A549 (cell line): Measurements from ENCODE around the gene CRISPLD2. TPM values are rescaled to one million over a fixed set of nuclear protein-coding genes. Genes with fewer than 3 reads are reported as not detected.

ENCODE experiments used
- ATAC-seq, 2 experiments: fragments of 200-7000 bp in 1 of 2; fragments of >200 bp in 1 of 2; cut with Nextera tagmentation in 1 of 2; cut with Tn5 transposase in 1 of 2; 3 replicates each; pipeline versions ENCODE4 v1.8.0 to v1.9.1; 2018 to 2020; ENCODE audit warnings: mild to moderate bottlenecking in 1 of 2, moderate library complexity in 1 of 2
- CTCF ChIA-PET: fragments of 300-600 bp; sonication (Branson Sonifier 250); formaldehyde crosslinking; extraction: SDS; loops from one replicate; lab custom pipeline; 2021; ENCODE audit warnings: antibody characterized with exemption, inconsistent platforms; lab: Yijun Ruan, JAX
- POLR2A ChIA-PET: fragments of 350-600 bp; formaldehyde crosslinking; extraction: SDS; loops from one replicate; lab custom pipeline; 2021; ENCODE audit warnings: antibody characterized with exemption, inconsistent platforms; lab: Yijun Ruan, JAX
- DNase-seq, 2 experiments: peaks; one replicate each; pipeline versions ENCODE4 v3.0.0 to v3.0.0-alpha.2; 2011 to 2016; ENCODE audit warnings: low read depth in 1 of 2, low spot score in 1 of 2
- FAIRE-seq: peaks from 2 replicates; lab custom pipeline; 2011; peaks lifted over from hg19 to GRCh38; lab: Jason Lieb, UNC
- H3K27ac ChIP-seq, 2 experiments: fragments of >200 bp; sonication (Bioruptor Twin); formaldehyde crosslinking; 3 replicates each; pipeline ENCODE4 v1.5.1; 2016 to 2017
- H3K4me1 ChIP-seq: fragments of >200 bp; sonication (Bioruptor Twin); formaldehyde crosslinking; 3 replicates; pipeline ENCODE4 v1.6.1; 2016
- H3K4me2 ChIP-seq: fragments of >200 bp; sonication (Bioruptor Twin); formaldehyde crosslinking; 3 replicates; pipeline ENCODE4 v1.6.1; 2016
- H3K4me3 ChIP-seq: fragments of >200 bp; sonication (Bioruptor Twin); formaldehyde crosslinking; 3 replicates; pipeline ENCODE4 v1.5.1; 2016
- H3K9me3 ChIP-seq: fragments of >200 bp; sonication (Bioruptor Twin); formaldehyde crosslinking; 3 replicates; pipeline ENCODE4 v1.6.1; 2016
- CHD2 ChIP-seq: fragments of 150-350 bp; IDR thresholded peaks from 2 replicates; pipeline ENCODE4 v1.6.1; 2014; ENCODE audit warnings: low read length; ENCODE audit not compliant: partially characterized antibody
- EP300 ChIP-seq, 2 experiments: fragments of >200 bp; sonication (Bioruptor Twin); formaldehyde crosslinking; IDR thresholded peaks; 2 replicates in 1 of 2; 3 replicates in 1 of 2; pipeline ENCODE4 v1.6.1; 2016 to 2017
- ESRRA ChIP-seq: fragments of 150-350 bp; IDR thresholded peaks from 2 replicates; pipeline ENCODE4 v1.6.1; 2014; ENCODE audit warnings: mild to moderate bottlenecking, low read length, borderline replicate concordance
- FOXS1 ChIP-seq: fragments of 250-450 bp; sonication (Bioruptor Pico); IDR thresholded peaks from 2 replicates; pipeline ENCODE4 v1.5.0; 2020; ENCODE audit warnings: mild to moderate bottlenecking, moderate library complexity
- HEYL ChIP-seq: fragments of 250-450 bp; sonication (Bioruptor Pico); IDR thresholded peaks from 2 replicates; pipeline ENCODE4 v1.8.0; 2021; ENCODE audit warnings: mild to moderate bottlenecking, moderate library complexity
- HOXB5 ChIP-seq: fragments of 250-450 bp; sonication (Bioruptor Pico); IDR thresholded peaks from 2 replicates; pipeline ENCODE4 v1.5.0; 2020; ENCODE audit warnings: mild to moderate bottlenecking, moderate library complexity
- JUN ChIP-seq, 2 experiments: fragments of >200 bp; sonication (Bioruptor Twin); formaldehyde crosslinking; IDR thresholded peaks; 2 replicates in 1 of 2; 3 replicates in 1 of 2; pipeline ENCODE4 v1.6.1; 2016 to 2017
- JUNB ChIP-seq: fragments of >200 bp; sonication (Bioruptor Twin); formaldehyde crosslinking; IDR thresholded peaks from 2 replicates; pipeline ENCODE4 v1.6.1; 2016
- MAFK ChIP-seq: fragments of 450-650 bp; IDR thresholded peaks from 2 replicates; pipeline ENCODE4 v1.6.1; 2014; ENCODE audit not compliant: partially characterized antibody
- NR3C1 ChIP-seq: fragments of >200 bp; sonication (Bioruptor Twin); formaldehyde crosslinking; IDR thresholded peaks from 3 replicates; pipeline ENCODE4 v1.6.1; 2017
- POLR2A ChIP-seq: IDR thresholded peaks from 2 replicates; pipeline ENCODE4 v1.6.1; 2012; ENCODE audit warnings: mild to moderate bottlenecking, low read length
- RFX5 ChIP-seq: fragments of 450-650 bp; IDR thresholded peaks from 2 replicates; pipeline ENCODE4 v1.7.1; 2014; ENCODE audit warnings: antibody characterized with exemption, mild to moderate bottlenecking, moderate library complexity
- RNF2 ChIP-seq: fragments of 200-600 bp; sonication (generic); IDR thresholded peaks from 2 replicates; pipeline ENCODE4 v1.6.1; 2016; ENCODE audit warnings: low read depth, mild to moderate bottlenecking, antibody characterized with exemption, moderate library complexity, borderline replicate concordance
- TFCP2L1 ChIP-seq: fragments of 250-450 bp; sonication (Bioruptor Pico); IDR thresholded peaks from 2 replicates; pipeline ENCODE4 v1.5.0; 2021; ENCODE audit warnings: mild to moderate bottlenecking
- ZC3H11A ChIP-seq: fragments of 450-650 bp; IDR thresholded peaks from 2 replicates; pipeline ENCODE4 v1.6.1; 2014; ENCODE audit warnings: antibody characterized with exemption, mild to moderate bottlenecking
- ZFP36 ChIP-seq: fragments of 450-650 bp; IDR thresholded peaks from 2 replicates; pipeline ENCODE4 v1.6.1; 2014; ENCODE audit warnings: borderline replicate concordance; ENCODE audit not compliant: partially characterized antibody
- WGBS: methylation state at CpG from one replicate; pipeline ENCODE4 v1.1.6; 2017; ENCODE audit errors: missing lambda C conversion rate; 5-methylcytosine and 5-hydroxymethylcytosine counted together
- polyA plus RNA-seq, 4 experiments: library from polyadenylated mRNA; depleted of rRNA in 3 of 4; stranded (reverse); fragments of >200 nt; fragmentation: RNase III in 1 of 4; extraction: RNeasy Plus Mini Kit Qiagen cat#74134 plus additional on column Dnase treatment in 1 of 4; gene quantifications; 2 replicates in 3 of 4; 3 replicates in 1 of 4; pipeline ENCODE4 v1.2.3, GENCODE V29; 2011 to 2017
- TF ChIP-seq, protein P1 (sequence below): IDR thresholded peaks from 2 replicates; pipeline ENCODE4 v1.6.1; 2012; ENCODE audit warnings: low read depth, borderline replicate concordance
- TF ChIP-seq, protein P2 (sequence below): fragments of 150-350 bp; IDR thresholded peaks from 2 replicates; pipeline ENCODE4 v1.6.1; 2014; ENCODE audit warnings: low read depth, mild to moderate bottlenecking, low read length
- TF ChIP-seq, protein P3 (sequence below): fragments of >200 bp; sonication (Bioruptor Twin); formaldehyde crosslinking; IDR thresholded peaks from 3 replicates; pipeline ENCODE4 v1.6.1; 2016
- TF ChIP-seq, protein P4 (sequence below): fragments of 200-600 bp; sonication (generic); IDR thresholded peaks from 2 replicates; pipeline ENCODE4 v1.6.1; 2016; ENCODE audit warnings: antibody characterized with exemption, mild to moderate bottlenecking, moderate library complexity

CRISPLD2 gene
- polyA plus RNA-seq, 2 of the 4 experiments (the other 2 are of a cell fraction) = 0.85 to 1.6 TPM

DNA sequence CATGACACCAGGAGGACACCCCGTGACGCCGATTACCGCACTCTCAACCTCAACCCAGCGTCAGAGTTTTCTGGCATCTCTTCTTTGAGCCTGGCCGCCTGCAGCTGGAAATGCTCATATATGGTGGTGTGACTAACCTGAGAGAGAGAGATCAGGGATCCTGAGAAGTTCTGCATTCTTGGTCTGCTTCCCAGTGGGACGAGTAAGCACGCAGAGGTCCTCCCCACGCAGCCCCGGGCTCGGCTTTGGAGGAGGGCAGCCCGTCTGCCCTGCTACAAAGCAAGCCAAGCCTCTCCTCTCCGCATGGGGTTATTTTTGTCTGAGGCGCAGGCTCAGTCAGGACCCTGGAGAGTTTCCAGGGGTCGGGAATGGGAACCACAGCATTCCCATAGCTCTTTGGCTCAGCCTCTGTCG, 16.5 kb downstream of the CRISPLD2 start:
- FAIRE-seq (no peak), ATAC-seq (peak; percentile 9 to 28; a peak in 4 of 6 replicates)

DNA sequence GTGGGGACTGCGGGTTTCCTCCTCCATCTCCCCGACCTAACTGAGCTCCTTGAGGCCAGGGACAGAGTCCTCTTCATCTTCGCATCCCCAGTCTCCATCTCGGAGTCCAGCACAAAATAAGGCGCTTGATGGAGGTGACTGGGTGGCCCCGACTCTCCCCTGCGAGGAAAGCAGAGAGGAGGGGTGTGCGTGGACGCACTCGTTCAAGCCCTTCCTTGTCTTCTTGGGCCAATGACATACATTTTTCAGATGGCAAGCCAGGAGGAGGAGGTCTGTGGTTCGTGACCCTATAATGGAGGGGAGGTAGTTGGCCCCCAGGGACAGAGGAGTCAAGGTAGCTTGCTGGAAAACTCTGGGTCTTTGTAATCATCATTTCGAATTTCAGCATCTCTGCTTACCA, 17.2 kb downstream of the CRISPLD2 start:
- Histone ChIP-seq H3K27ac (peak overlapping the region in 1 of 2 experiments; percentile 44; a peak in 3 of 6 replicates), H3K9me3 (no peaks in the 10 kb centered on the region), H3K4me2 (no peak overlapping the region), H3K4me3 (no peak overlapping the region), H3K4me1 (peaks cover 43% of the 10 kb centered on the region)
- CTCF ChIA-PET = interaction anchor here (0.9 to 1.1 kb wide), 3 partner anchors 42 to 55 kb away, joined by 3 to 4 read pairs (median 3); no protein-coding TSS in a partner anchor
- FAIRE-seq (no peak), DNase-seq (no peak), ATAC-seq (no peak)
- POLR2A ChIA-PET = interaction anchor here (1.3 kb wide), 1 partner anchor 17 kb away, joined by 4 read pairs; the partner anchor contains the start of gene CRISPLD2
- WGBS = 84% methylated on average over 12 of the region's 12 CpGs
- TF ChIP-seq, protein P1, sequence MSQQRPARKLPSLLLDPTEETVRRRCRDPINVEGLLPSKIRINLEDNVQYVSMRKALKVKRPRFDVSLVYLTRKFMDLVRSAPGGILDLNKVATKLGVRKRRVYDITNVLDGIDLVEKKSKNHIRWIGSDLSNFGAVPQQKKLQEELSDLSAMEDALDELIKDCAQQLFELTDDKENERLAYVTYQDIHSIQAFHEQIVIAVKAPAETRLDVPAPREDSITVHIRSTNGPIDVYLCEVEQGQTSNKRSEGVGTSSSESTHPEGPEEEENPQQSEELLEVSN = no peak
- TF ChIP-seq, protein P2, sequence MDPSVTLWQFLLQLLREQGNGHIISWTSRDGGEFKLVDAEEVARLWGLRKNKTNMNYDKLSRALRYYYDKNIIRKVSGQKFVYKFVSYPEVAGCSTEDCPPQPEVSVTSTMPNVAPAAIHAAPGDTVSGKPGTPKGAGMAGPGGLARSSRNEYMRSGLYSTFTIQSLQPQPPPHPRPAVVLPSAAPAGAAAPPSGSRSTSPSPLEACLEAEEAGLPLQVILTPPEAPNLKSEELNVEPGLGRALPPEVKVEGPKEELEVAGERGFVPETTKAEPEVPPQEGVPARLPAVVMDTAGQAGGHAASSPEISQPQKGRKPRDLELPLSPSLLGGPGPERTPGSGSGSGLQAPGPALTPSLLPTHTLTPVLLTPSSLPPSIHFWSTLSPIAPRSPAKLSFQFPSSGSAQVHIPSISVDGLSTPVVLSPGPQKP = no peak
- no peak for TF ChIP-seq JUN (IDR thresholded peaks at IDR 0.05)
- no peak for TF ChIP-seq ESRRA
- no peak for TF ChIP-seq EP300 (IDR thresholded peaks at IDR 0.05)
- TF ChIP-seq POLR2A = no peak
- TF ChIP-seq MAFK = no peak
- TF ChIP-seq RFX5 = no peak
- TF ChIP-seq JUNB = no peak
- TF ChIP-seq HEYL = no peak
- TF ChIP-seq FOXS1 (CRISPR knock-in tag) = no peak
- TF ChIP-seq TFCP2L1 = no peak
- TF ChIP-seq NR3C1 = no peak
- TF ChIP-seq ZFP36 = no peak
- TF ChIP-seq CHD2 = no peak
- TF ChIP-seq, protein P3, sequence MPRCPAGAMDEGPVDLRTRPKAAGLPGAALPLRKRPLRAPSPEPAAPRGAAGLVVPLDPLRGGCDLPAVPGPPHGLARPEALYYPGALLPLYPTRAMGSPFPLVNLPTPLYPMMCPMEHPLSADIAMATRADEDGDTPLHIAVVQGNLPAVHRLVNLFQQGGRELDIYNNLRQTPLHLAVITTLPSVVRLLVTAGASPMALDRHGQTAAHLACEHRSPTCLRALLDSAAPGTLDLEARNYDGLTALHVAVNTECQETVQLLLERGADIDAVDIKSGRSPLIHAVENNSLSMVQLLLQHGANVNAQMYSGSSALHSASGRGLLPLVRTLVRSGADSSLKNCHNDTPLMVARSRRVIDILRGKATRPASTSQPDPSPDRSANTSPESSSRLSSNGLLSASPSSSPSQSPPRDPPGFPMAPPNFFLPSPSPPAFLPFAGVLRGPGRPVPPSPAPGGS = no peak
- no peak for TF ChIP-seq ZC3H11A
- TF ChIP-seq, protein P4, sequence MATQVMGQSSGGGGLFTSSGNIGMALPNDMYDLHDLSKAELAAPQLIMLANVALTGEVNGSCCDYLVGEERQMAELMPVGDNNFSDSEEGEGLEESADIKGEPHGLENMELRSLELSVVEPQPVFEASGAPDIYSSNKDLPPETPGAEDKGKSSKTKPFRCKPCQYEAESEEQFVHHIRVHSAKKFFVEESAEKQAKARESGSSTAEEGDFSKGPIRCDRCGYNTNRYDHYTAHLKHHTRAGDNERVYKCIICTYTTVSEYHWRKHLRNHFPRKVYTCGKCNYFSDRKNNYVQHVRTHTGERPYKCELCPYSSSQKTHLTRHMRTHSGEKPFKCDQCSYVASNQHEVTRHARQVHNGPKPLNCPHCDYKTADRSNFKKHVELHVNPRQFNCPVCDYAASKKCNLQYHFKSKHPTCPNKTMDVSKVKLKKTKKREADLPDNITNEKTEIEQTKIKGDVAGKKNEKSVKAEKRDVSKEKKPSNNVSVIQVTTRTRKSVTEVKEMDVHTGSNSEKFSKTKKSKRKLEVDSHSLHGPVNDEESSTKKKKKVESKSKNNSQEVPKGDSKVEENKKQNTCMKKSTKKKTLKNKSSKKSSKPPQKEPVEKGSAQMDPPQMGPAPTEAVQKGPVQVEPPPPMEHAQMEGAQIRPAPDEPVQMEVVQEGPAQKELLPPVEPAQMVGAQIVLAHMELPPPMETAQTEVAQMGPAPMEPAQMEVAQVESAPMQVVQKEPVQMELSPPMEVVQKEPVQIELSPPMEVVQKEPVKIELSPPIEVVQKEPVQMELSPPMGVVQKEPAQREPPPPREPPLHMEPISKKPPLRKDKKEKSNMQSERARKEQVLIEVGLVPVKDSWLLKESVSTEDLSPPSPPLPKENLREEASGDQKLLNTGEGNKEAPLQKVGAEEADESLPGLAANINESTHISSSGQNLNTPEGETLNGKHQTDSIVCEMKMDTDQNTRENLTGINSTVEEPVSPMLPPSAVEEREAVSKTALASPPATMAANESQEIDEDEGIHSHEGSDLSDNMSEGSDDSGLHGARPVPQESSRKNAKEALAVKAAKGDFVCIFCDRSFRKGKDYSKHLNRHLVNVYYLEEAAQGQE = no peak
- no peak for TF ChIP-seq HOXB5 (CRISPR knock-in tag)

More for the DNA sequence above, 16.5 kb downstream of the CRISPLD2 start:
- H3K9me3 ChIP-seq = no peaks in the 10 kb centered on the region
- no peak overlapping the region for H3K4me2 ChIP-seq
- WGBS = 67% methylated on average over 14 of the region's 16 CpGs
- DNase-seq = peak in 1 of 2 experiments; percentile 39
- TF ChIP-seq RNF2 = no peak
- TF ChIP-seq, protein P4 = peak; percentile 52; the same call in 1 of the 2 replicates
- H3K4me3 ChIP-seq = no peak overlapping the region
- ChIA-PET POLR2A (interaction anchor here (1.3 kb wide), 1 partner anchor 16 kb away, joined by 4 read pairs; the partner anchor contains the start of gene CRISPLD2), CTCF (interaction anchor here (1.0 kb wide), 1 partner anchor 50 kb away, joined by 4 read pairs; no protein-coding TSS in a partner anchor)
- peaks cover 43% of the 10 kb centered on the region for H3K4me1 ChIP-seq
- H3K27ac ChIP-seq = peak overlapping the region in 1 of 2 experiments; percentile 44; a peak in 3 of 6 replicates
